NCI-H1436 (cell line): ENCODE results near the gene TMEM108.
A peak's percentile ranks its signal among the peaks of the same experiment; 100 is the strongest.
"Not testable (repeated sequence)": the region's sequence is repeated elsewhere in the genome, so short reads cannot be mapped to it uniquely, and the experiment has no call there.

Source experiments
- DNase-seq: peaks from one replicate; lab custom pipeline; 2025; lab: John Stamatoyannopoulos, UW

The TMEM108 gene

GRCh38 chr3:133038089-133038730, at the start of gene TMEM108:
TMEM108 (plus strand) TSS chr3:133038391.
- DNase-seq = peak; percentile 100

DNA sequence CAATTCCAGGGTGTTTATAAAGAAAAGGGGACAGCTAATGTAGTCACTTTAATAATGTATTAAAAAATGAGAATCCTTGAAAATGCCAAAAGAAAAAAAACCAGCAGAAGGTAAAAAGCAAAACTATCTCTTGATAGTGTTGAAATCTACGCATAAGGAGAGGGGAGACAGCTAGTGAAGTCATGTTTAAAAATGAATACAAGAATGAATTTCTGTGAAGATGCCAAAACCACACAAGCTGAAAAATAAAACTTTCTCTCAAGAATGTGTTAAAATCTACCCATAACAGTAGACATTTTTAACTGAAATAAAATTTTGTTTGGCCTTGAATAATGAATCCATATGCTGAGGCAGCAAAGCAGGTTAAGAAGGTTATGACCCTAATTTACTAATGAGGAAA, 42.2 kb upstream of the TMEM108 start:
- DNase-seq = no peak

- no peak for DNase-seq
Observed at GRCh38 chr3:132997404-132998185, 40.6 kb upstream of the TMEM108 start.

GRCh38 chr3:133005032-133005431, 33.2 kb upstream of the TMEM108 start:
- DNase-seq = not testable (repeated sequence)

- DNase-seq = no peak
Observed at GRCh38 chr3:133007601-133008000, 30.6 kb upstream of the TMEM108 start.

DNA sequence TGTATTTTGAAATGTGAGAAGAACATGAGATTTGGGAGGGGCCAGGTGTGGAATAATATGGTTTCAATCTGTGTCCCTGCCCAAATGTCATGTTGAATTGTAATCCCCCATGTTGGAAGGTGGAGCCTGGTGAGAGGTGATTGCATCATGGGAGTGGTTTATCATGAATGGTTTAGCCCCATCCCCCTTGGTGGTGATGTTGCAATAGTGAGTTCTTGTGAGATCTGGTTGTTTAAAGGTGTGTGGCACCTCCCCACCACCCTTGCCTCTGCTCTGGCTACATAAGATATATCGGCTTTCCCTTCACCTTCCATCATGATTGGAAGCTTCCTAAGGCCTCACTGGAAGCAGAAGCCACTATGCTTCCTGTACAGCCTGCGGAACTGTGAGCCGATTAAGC, 23.9 kb upstream of the TMEM108 start:
- no peak for DNase-seq

- DNase-seq = not testable (repeated sequence)
Observed at GRCh38 chr3:133015573-133015972, 22.6 kb upstream of the TMEM108 start.

- DNase-seq = no peak
Observed at GRCh38 chr3:133016838-133017309, 21.3 kb upstream of the TMEM108 start.

DNA sequence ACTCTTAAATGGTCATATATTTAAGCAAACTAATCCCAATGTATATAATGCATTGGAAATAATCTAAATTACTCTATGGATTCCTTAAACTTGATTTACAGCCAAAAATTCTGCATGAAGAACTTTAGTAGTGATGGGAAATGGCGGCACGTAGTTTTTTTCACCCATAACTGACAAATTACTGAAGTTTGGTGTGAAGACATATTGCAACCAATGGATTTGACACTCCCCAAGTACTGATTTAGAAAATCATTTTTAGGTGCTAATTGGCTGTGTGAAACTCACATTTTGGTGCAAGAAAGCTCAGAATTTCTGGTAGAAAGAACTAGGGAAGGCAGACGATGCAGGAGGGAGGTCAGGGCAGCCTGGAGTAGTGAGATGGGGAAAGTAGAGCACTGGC, 19.3 kb upstream of the TMEM108 start:
- DNase-seq = no peak

- DNase-seq = no peak
Observed at GRCh38 chr3:133021206-133021605, 17.0 kb upstream of the TMEM108 start.

- DNase-seq = no peak
Observed at GRCh38 chr3:133023362-133023761, 14.8 kb upstream of the TMEM108 start.

GRCh38 chr3:133025546-133025945, 12.6 kb upstream of the TMEM108 start:
- no peak for DNase-seq

DNA sequence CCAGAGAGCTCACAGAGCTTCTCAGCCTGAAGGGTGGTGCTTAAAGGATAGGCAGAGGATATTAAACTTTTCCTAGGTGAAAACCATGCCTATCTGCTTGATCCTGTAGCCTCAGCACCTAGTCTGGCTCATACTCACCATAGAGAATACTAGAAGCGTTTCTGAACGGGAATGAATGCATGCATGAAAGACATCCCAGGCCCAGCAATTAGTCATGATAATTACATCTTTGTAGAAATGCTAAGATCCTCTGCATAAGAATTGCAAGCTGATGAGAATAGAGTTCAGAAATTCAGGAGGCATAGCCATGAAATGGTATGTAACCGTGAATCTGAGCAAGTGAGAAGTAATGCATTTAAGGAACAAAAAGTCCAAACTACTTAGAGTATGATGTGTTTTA, 5.9 kb upstream of the TMEM108 start:
- no peak for DNase-seq

DNA sequence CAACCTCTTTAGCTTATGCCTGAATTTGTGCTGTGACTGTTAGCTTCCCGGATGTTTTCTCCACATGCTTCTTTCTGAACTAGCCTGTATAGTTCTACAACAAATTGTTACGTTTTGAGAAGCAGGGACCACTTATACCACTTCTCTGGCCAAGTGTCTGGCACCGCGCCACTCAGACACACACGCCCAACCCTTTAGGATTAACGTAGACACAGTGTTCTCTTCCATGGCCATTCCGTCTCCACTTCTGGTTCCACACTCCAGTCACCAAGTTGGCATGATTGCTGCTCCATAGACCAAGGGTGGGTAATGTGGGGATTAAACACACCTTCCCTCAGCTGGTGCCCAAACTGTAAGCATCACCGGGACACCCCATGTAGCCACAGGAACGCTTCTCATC, 755 bp upstream of the TMEM108 start:
- peak; percentile 73 for DNase-seq

DNA sequence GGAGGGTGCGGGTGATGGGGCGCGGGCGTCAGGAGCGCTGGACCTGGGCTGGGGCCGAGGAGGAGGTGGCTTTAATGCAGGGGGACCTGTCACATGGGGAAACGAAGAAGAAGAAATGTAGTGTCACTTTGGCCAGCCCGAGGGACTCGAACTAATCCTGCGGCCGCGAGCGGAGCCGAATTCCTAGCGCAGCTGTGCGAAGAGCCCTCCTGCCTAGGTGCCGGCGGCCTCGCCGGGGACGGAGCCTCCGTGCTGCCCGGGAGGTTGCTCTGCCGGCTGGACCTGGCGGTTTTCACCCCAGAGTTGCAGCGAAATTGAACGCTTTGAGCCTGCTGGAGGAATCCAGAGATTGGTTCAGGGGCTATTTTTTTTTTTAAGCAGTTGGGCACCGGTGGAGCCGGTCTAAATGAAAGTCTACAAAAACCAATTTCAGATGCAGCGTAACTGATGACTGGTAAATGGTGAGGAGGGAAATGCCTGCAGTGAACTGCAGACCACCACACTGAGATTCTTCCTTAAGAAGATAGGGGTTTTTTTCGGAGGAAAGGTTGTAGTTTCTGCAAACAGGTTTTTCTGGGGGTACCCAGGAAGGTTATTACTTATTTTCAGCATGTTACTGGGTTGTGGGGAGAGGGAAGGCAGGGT, 662 bp downstream of the TMEM108 start:
- no peak for DNase-seq

GRCh38 chr3:133040696-133041523, 2.7 kb downstream of the TMEM108 start:
- DNase-seq = peak; percentile 94

DNA sequence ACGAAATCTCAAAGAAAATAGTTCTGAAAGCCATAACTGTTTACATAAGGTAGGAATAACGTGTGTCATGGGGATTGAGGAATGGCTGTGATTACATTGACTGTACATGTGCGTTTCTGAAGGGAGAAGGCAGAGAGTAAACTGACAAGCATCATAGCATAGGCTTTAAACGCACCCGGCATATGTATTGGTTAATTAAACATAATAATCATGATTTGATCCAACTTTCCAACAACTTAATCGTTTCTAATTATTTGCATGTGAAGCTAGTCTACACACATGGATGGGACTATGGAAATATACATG, 3.3 kb downstream of the TMEM108 start:
- DNase-seq = no peak

- no peak for DNase-seq
Observed at GRCh38 chr3:133042778-133043177, 4.6 kb downstream of the TMEM108 start.

- DNase-seq = no peak
Observed at GRCh38 chr3:133047980-133048379, 9.8 kb downstream of the TMEM108 start.

GRCh38 chr3:133049491-133049890, 11.3 kb downstream of the TMEM108 start:
- DNase-seq = no peak

DNA sequence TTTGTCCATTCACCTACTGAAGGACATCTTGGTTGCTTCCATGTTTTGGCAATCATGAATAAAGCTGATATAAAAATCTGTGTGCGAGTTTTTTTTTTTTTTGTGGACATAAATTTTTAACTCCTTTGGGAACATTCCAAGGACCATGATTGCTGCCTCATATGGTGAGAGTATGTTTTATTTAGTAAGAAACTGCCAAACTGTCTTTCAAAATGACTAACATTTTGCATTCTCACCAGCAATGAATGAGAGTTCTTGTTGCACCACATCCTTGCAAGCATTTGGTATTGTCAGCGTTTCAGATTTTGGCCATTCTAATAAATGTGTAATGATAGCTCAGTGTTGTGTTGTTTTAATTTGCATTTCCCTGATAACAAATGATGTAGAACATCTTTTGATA, 12.7 kb downstream of the TMEM108 start:
- DNase-seq = no peak

DNA sequence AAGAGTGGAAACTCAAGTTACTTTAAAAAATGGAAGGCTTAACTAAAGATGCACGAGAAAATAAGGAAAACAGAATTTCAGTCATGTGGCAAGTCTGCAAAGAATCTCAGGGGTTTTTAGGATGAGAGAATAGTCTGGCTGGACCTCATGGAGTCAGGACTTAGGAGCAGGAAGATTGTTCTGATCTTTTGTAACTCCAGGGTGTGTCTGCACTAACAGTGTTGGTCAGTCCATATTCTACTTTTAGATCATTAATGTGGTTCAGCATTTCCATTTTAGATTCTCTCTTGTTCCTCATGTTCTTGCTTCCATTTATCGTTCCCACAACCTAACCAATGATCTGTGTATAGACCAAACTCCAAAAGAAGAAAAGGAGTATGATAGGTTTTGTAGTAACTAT, 15.3 kb downstream of the TMEM108 start:
- DNase-seq = no peak
